Measurements from ENCODE around the gene PHOX2B. TPM values are rescaled to one million over a fixed set of nuclear protein-coding genes. Genes with fewer than 3 reads are reported as not detected.

PHOX2B gene
- total RNA-seq, 4 donors from 2014 or later = not detected

GRCh38 chr4:41753942-41754341, 5.4 kb upstream of the PHOX2B start:
- H3K4me3 ChIP-seq = no peak overlapping the region
- intact Hi-C loops (cut with DNase I; ENCODE audit: low total_unique reads) (no loop called here), in situ Hi-C loops (cut with MboI; ENCODE audit: low sequenced_read_pairs in 4 of 4) (no loop called here)
- no peak overlapping the region for H3K27ac ChIP-seq
- no peaks in the 10 kb centered on the region for H3K4me1 ChIP-seq
- ATAC-seq = no peak
- no peaks in the 10 kb centered on the region for H3K36me3 ChIP-seq
- DNase-seq = no peak
- H3K27me3 ChIP-seq = peaks cover 67 to 79% (median 74%) of the 10 kb centered on the region in 3 donors
- TF ChIP-seq CTCF (IDR thresholded peaks at IDR 0.05 in 4 of 5, conservative IDR thresholded peaks at IDR 0.05 in 1 of 5) (no peak), POLR2A (IDR thresholded peaks at IDR 0.05) (no peak)
- H3K9me3 ChIP-seq = no peaks in the 10 kb centered on the region

GRCh38 chr4:41752081-41752836, 3.7 kb upstream of the PHOX2B start:
- Histone ChIP-seq H3K27me3 (peaks cover 81 to 89% (median 83%) of the 10 kb centered on the region in 3 donors), H3K9me3 (no peaks in the 10 kb centered on the region), H3K4me3 (no peak overlapping the region), H3K27ac (no peak overlapping the region), H3K4me1 (peaks cover 0 to 2% of the 10 kb centered on the region in 2 donors), H3K36me3 (no peaks in the 10 kb centered on the region)
- no peak for DNase-seq
- in situ Hi-C loops (cut with MboI; ENCODE audit: low sequenced_read_pairs in 4 of 4) = no loop called here
- intact Hi-C loops (cut with DNase I; ENCODE audit: low total_unique reads) = no loop called here
- no peak for ATAC-seq
- no peak for TF ChIP-seq CTCF (IDR thresholded peaks at IDR 0.05 in 4 of 5, conservative IDR thresholded peaks at IDR 0.05 in 1 of 5)

GRCh38 chr4:41751449-41752061, 3.0 kb upstream of the PHOX2B start:
- no peak for DNase-seq
- intact Hi-C loops (cut with DNase I; ENCODE audit: low total_unique reads) = no loop called here
- in situ Hi-C loops (cut with MboI; ENCODE audit: low sequenced_read_pairs in 4 of 4) = no loop called here
- Histone ChIP-seq H3K27ac (no peak overlapping the region), H3K36me3 (no peaks in the 10 kb centered on the region), H3K9me3 (no peaks in the 10 kb centered on the region), H3K4me3 (no peak overlapping the region), H3K27me3 (peaks cover 83 to 91% (median 87%) of the 10 kb centered on the region in 3 donors), H3K4me1 (peaks cover 0 to 6% of the 10 kb centered on the region in 2 donors)
- no peak for TF ChIP-seq POLR2A (IDR thresholded peaks at IDR 0.05)
- TF ChIP-seq CTCF (IDR thresholded peaks at IDR 0.05 in 4 of 5, conservative IDR thresholded peaks at IDR 0.05 in 1 of 5) = no peak
- no peak for ATAC-seq

GRCh38 chr4:41750626-41751448, 2.3 kb upstream of the PHOX2B start:
- TF ChIP-seq CTCF (IDR thresholded peaks at IDR 0.05 in 4 of 5, conservative IDR thresholded peaks at IDR 0.05 in 1 of 5) (no peak), POLR2A (IDR thresholded peaks at IDR 0.05) (no peak)
- no peaks in the 10 kb centered on the region for H3K9me3 ChIP-seq
- H3K27ac ChIP-seq = no peak overlapping the region
- H3K4me3 ChIP-seq = no peak overlapping the region
- H3K27me3 ChIP-seq = peaks cover 83 to 91% (median 85%) of the 10 kb centered on the region in 3 donors
- peaks cover 0 to 6% of the 10 kb centered on the region in 2 donors for H3K4me1 ChIP-seq
- ATAC-seq = no peak
- no peak for DNase-seq
- intact Hi-C loops (cut with DNase I; ENCODE audit: low total_unique reads) = no loop called here
- in situ Hi-C loops (cut with MboI; ENCODE audit: low sequenced_read_pairs in 4 of 4) = no loop called here
- no peaks in the 10 kb centered on the region for H3K36me3 ChIP-seq
